ENCODE data around the gene KIF6. TPM values are rescaled to one million over a fixed set of nuclear protein-coding genes. Genes with fewer than 3 reads are reported as not detected.

Gene KIF6
- total RNA-seq, 1 donor from 2014 or later: 2.7 TPM

- no peaks in the 10 kb centered on the region for H3K36me3 ChIP-seq
These were observed 232.0 kb downstream of the KIF6 start for GRCh38 chr6:39493174-39493573.

GRCh38 chr6:39490108-39490507 is 235.1 kb downstream of the KIF6 start:
- H3K79me2 ChIP-seq (ENCODE audit: low read depth): no peaks in the 10 kb centered on the region
- H3F3A ChIP-seq (ENCODE audit: low read depth): no peaks in the 10 kb centered on the region
- no peak overlapping the region for H3K27ac Mint-ChIP-seq
- no peak for TF ChIP-seq EZH2 (IDR thresholded peaks at IDR 0.05)
- no peak for TF ChIP-seq EZH2phosphoT487 (IDR thresholded peaks at IDR 0.05)
- TF ChIP-seq CTCF (IDR thresholded peaks at IDR 0.05): no peak
- no peak overlapping the region for H3K4me2 ChIP-seq
- H3K9me3 ChIP-seq (ENCODE audit: low read depth): no peaks in the 10 kb centered on the region
- H2AFZ ChIP-seq (replicated peaks): no peak overlapping the region
- no peak overlapping the region for H3K9ac ChIP-seq
- H3K27ac ChIP-seq: no peak overlapping the region
- no peaks in the 10 kb centered on the region for H3K27me3 ChIP-seq
- H3K9me3 Mint-ChIP-seq: no peaks in the 10 kb centered on the region
- H3K4me1 ChIP-seq: no peaks in the 10 kb centered on the region
- peaks cover 3% of the 10 kb centered on the region for H3K4me1 Mint-ChIP-seq
- no peaks in the 10 kb centered on the region for H3K27me3 Mint-ChIP-seq (ENCODE audit: insufficient read depth, low read depth)
- H3K4me3 ChIP-seq: no peak overlapping the region
- H3K4me3 Mint-ChIP-seq: no peak overlapping the region
- H3K36me3 Mint-ChIP-seq: no peaks in the 10 kb centered on the region
- H4K20me1 ChIP-seq (ENCODE audit: low read depth): no peaks in the 10 kb centered on the region
- no peaks in the 10 kb centered on the region for H3K36me3 ChIP-seq
- no peak for DNase-seq (ENCODE audit: low spot score)

More at GRCh38 chr6:39493174-39493573, 232.0 kb downstream of the KIF6 start:
- no peak overlapping the region for H3K4me3 Mint-ChIP-seq
- Histone ChIP-seq H3K79me2 (ENCODE audit: low read depth) (no peaks in the 10 kb centered on the region), H3K27ac (no peak overlapping the region), H3K4me1 (no peaks in the 10 kb centered on the region), H3K27me3 (no peaks in the 10 kb centered on the region), H3K4me3 (no peak overlapping the region), H3K9me3 (ENCODE audit: low read depth) (no peaks in the 10 kb centered on the region), H3K9ac (no peak overlapping the region), H4K20me1 (ENCODE audit: low read depth) (no peaks in the 10 kb centered on the region), H3F3A (ENCODE audit: low read depth) (no peaks in the 10 kb centered on the region), H3K4me2 (no peak overlapping the region), H2AFZ (replicated peaks) (no peak overlapping the region)
- no peaks in the 10 kb centered on the region for H3K36me3 Mint-ChIP-seq
- peaks cover 6% of the 10 kb centered on the region for H3K4me1 Mint-ChIP-seq
- H3K27me3 Mint-ChIP-seq (ENCODE audit: insufficient read depth, low read depth): no peaks in the 10 kb centered on the region
- TF ChIP-seq EZH2phosphoT487 (IDR thresholded peaks at IDR 0.05) (no peak), CTCF (IDR thresholded peaks at IDR 0.05) (no peak), EZH2 (IDR thresholded peaks at IDR 0.05) (no peak)
- DNase-seq (ENCODE audit: low spot score): no peak
- no peaks in the 10 kb centered on the region for H3K9me3 Mint-ChIP-seq
- H3K27ac Mint-ChIP-seq: no peak overlapping the region

GRCh38 chr6:39488255-39488879 is 236.8 kb downstream of the KIF6 start:
- Mint-ChIP-seq H3K9me3 (no peaks in the 10 kb centered on the region), H3K36me3 (no peaks in the 10 kb centered on the region)

More at GRCh38 chr6:39488255-39488879, 236.8 kb downstream of the KIF6 start:
- H3K27ac Mint-ChIP-seq: no peak overlapping the region
- no peak overlapping the region for H2AFZ ChIP-seq (replicated peaks)
- H4K20me1 ChIP-seq (ENCODE audit: low read depth): no peaks in the 10 kb centered on the region
- H3K4me1 ChIP-seq: no peaks in the 10 kb centered on the region
- H3K36me3 ChIP-seq: no peaks in the 10 kb centered on the region
- no peaks in the 10 kb centered on the region for H3K79me2 ChIP-seq (ENCODE audit: low read depth)
- no peaks in the 10 kb centered on the region for H3F3A ChIP-seq (ENCODE audit: low read depth)
- no peak for DNase-seq (ENCODE audit: low spot score)
- TF ChIP-seq EZH2 (IDR thresholded peaks at IDR 0.05): no peak
- no peak for TF ChIP-seq CTCF (IDR thresholded peaks at IDR 0.05)
- no peak for TF ChIP-seq EZH2phosphoT487 (IDR thresholded peaks at IDR 0.05)
- no peak overlapping the region for H3K27ac ChIP-seq
- no peak overlapping the region for H3K4me2 ChIP-seq
- H3K9me3 ChIP-seq (ENCODE audit: low read depth): no peaks in the 10 kb centered on the region
- no peaks in the 10 kb centered on the region for H3K27me3 Mint-ChIP-seq (ENCODE audit: insufficient read depth, low read depth)
- H3K9ac ChIP-seq: no peak overlapping the region
- no peak overlapping the region for H3K4me3 Mint-ChIP-seq
- H3K27me3 ChIP-seq: no peaks in the 10 kb centered on the region
- no peak overlapping the region for H3K4me3 ChIP-seq
- H3K4me1 Mint-ChIP-seq: peaks cover 3% of the 10 kb centered on the region

Data from neural progenitor cell (in vitro differentiated cells).